ENCODE data around the gene DUSP2. TPM values are rescaled to one million over a fixed set of nuclear protein-coding genes. Genes with fewer than 3 reads are reported as not detected.

Gene DUSP2
- 1 to 10 TPM in 10 of 12 donors, not detected in 2; 2.0 to 8.9 (median 2.8) TPM for polyA plus RNA-seq (ENCODE audit: insufficient read length in 12 of 12)
- long read RNA-seq, donor 1, result 0 reads
- long read RNA-seq, donor 2, partial matches to known transcripts, result 0 of 4 reads
- long read RNA-seq, donor 2, other reads (novel, unspliced or antisense), result 0 of 4 reads
- long read RNA-seq, donor 3, partial matches to known transcripts, result 0 of 1 reads
- long read RNA-seq, donor 3, other reads (novel, unspliced or antisense), result 0 of 1 reads
- long read RNA-seq, donor 4, result 0 reads
- long read RNA-seq, donor 5, partial matches to known transcripts, result 0 of 3 reads
- long read RNA-seq, donor 5, other reads (novel, unspliced or antisense), result 0 of 3 reads
- long read RNA-seq, donor 6, partial matches to known transcripts, result 0 of 2 reads
- long read RNA-seq, donor 6, other reads (novel, unspliced or antisense), result 0 of 2 reads
- long read RNA-seq, donor 7, partial matches to known transcripts, result 0 of 2 reads
- long read RNA-seq, donor 7, other reads (novel, unspliced or antisense), result 0 of 2 reads
- long read RNA-seq, donor 8, partial matches to known transcripts, result 0 of 3 reads
- long read RNA-seq, donor 8, other reads (novel, unspliced or antisense), result 0 of 3 reads
- long read RNA-seq, donor 9, partial matches to known transcripts, result 0 of 2 reads
- long read RNA-seq, donor 9, other reads (novel, unspliced or antisense), result 0 of 2 reads
- long read RNA-seq, donor 10, partial matches to known transcripts, result 0 of 3 reads
- long read RNA-seq, donor 10, other reads (novel, unspliced or antisense), result 0 of 3 reads
- long read RNA-seq, donor 11, partial matches to known transcripts, result 0 of 2 reads
- long read RNA-seq, donor 11, other reads (novel, unspliced or antisense), result 0 of 2 reads

DNA sequence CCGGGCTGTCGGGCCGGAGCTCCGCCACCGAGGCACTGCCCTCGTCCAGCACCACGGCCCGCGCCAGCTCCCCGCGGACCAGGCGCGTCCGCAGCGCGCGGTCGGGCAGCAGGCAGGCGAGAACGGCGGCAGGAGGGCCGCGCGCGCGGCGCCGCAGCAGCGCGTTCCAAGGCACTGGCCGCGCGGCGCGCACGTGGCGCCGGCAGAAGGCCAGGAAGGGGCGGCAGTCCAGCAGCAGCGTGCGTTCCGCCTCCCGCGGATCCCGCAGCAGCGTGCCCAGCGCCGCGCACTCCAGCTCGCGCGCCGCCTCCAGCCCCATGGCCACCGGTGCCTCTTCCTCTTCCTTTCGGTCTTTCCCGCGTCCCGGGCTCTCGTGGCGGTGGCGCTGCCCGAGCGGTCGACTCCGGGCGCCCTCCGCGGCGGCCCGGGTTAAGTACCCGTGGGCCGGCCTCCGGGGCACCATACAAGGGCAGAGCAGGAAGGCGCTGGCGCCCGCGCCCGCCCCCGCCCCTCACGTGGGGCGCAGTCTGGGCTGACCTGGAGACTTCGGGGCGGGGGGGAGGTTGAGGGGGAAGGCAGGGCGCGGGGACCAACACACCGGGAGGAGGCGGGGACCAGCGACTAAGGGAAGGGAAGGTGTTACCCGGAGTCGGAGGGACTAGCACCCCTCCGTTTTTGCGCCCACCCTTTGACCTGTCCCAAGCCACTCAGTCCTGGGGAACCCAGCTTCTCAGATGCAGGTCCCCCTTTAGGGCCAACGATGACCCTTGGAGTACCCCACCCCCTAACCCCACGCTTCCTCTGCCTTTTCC lies at the start of gene DUSP2:
DUSP2 (minus strand) TSS at position 405 of the 812 bp plus-strand sequence; CDS start at position 319, 86 bp downstream.
- DNase-seq, result peak; percentile 65

DNA sequence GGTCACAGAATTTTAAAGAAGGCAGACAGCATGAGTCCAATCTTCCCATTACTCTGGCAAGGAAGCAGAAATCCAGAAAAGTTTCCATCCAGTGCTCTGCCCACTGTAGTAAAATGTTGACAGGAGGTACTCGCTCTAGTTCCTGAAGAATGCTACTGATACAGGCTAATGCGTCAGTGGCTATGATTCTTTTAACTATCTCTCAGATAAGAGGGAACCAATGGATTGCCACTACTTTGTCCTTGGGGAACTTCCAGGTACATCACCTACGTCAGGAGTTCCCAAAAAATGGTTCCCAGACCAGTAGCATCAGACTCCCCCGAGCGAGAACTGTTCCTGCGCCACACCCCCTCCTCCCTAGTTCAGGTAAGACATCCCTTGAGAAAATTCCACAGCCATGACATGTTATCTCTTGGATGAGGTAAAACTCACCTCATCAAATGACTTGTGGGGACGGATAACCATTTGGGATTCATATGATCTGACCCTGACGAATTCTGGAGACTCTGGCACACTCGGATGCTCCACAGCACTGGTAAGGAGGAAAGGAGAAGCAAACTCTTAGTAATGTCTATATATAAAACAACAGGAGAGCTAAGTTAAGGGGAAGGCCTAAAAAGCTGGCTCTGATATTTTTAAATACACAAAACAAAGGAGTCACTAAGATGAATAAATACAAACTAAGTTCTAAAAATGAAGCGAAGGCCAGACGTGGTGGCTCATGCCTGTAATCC lies 46.9 kb upstream of the DUSP2 start:
- DNase-seq, result no peak

GRCh38 chr2:96188821-96189526 lies 43.7 kb upstream of the DUSP2 start:
- DNase-seq, result no peak

- no peak for DNase-seq
Observed at GRCh38 chr2:96186562-96186961, 41.3 kb upstream of the DUSP2 start.

GRCh38 chr2:96185516-96185915 lies 40.3 kb upstream of the DUSP2 start:
- no peak for DNase-seq

DNA sequence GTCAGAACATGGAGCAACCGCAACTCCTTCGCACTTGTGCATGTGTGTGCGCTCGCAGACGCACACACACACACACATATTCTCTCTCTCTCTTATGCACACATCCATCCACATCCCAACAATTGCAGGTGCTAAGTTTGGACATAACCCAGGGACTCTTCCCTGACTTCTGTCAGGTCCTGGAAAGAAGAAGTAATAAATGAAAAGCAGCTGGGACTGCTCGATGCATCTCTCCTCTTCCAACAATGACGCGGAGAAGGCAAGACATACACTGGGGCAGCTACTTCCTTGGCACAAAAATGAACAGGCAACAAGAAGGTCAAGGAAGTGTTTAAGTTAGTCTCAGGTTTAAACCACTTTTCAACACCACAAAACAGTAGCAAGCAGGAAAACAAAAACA lies 39.7 kb upstream of the DUSP2 start:
- DNase-seq, result no peak

- DNase-seq, result no peak
Observed at GRCh38 chr2:96184188-96184587, 38.9 kb upstream of the DUSP2 start.

DNA sequence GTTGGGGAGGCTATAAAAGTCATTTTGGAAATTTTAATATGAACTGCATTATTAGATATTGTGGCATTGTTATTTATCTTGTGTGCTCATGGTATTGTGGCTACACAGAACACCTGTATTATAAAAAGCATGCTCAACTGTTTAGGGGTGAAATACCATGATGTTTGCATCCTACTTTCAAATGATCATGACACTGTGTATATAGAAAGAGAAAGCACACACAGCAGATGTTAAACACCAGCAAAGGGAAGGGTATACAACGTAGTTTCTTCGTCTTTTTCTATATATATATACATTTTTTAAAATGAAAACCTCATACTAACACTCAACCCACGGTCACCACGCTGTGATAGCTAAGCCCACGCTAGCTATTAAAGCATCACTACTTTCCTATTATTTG lies 36.3 kb upstream of the DUSP2 start:
- DNase-seq, result no peak

- no peak for DNase-seq
Observed at GRCh38 chr2:96180521-96180920, 35.3 kb upstream of the DUSP2 start.

DNA sequence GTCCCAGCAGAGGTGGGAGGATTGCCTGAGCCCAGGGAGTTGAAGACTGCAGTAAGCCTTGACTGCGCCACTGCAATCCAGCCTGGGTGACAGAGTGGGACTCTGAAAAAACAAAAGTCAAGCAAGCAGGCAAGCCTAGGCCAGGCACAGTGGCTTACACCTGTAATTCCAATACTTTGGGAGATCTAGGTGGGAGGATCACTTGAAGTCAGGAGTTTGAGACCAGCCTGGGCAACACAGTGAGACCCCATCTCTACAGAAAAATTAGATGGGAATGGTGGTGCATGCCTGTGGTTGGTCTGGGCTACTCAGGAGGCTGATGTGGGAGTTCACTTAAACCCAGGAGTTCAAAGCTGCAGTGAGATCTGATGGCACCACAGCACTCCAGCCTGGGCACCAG lies 34.8 kb upstream of the DUSP2 start:
- DNase-seq, result no peak

DNA sequence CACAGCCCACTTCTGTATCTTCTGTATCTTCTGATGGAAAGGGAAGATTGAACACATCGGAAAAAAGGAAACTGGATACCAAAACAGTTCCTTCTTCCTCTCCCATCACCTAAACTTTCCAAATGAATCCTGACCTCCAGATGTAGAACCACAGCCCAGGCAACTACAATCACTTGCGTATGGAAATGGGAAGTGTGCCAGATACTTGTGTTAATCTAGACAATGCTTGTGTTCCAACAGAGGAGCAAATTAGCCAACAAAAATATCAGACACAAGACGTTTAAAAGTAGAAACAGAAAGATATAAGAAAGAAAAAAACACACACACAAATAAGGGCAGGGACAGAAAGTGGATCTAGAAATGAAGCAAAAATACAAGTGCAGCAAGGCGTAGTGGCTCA lies 31.4 kb upstream of the DUSP2 start:
- no peak for DNase-seq

- no peak for DNase-seq
Observed at GRCh38 chr2:96175951-96176350, 30.7 kb upstream of the DUSP2 start.

DNA sequence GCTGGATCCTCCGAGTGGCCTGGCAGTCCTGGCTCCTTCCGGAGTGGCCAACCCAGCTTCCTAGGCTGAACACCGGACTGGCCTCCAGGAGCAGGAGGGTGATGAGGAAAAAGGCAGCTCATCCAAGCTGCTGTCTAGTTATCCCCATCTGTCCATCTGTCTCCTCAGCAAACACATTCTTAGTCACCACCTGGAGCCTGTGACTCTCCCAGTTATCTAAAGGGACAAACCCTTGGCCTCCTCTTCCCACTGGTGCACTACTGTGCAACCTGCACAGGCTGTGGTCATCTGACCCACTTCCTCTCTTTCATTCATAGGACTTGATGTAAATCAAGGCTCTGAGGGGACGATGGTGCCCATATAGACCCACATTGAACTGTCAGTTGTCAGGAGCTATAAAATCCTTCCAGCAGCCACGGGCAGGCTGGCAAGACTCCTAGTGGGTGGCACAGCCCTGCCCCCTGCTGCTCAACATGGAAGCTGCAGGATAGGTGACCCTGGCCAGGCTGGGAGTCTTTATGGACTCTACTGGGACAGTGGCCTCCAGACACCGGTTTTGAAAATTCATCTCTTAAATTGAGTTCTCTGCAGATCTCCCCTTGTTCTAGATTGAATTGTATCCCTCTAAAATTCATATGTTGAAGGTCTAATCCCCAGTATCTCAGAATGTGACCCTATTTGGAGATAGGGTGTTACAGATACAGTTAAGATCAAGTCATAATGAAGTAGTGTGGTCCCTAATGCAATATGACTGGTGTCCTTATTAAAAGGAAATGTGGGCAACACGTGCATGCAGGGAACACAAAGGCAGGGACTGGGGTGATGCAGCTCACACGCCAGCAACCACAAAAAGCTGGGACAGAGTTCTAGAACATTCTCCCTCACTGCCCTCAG lies 29.3 kb upstream of the DUSP2 start:
- DNase-seq, result peak; percentile 38

DNA sequence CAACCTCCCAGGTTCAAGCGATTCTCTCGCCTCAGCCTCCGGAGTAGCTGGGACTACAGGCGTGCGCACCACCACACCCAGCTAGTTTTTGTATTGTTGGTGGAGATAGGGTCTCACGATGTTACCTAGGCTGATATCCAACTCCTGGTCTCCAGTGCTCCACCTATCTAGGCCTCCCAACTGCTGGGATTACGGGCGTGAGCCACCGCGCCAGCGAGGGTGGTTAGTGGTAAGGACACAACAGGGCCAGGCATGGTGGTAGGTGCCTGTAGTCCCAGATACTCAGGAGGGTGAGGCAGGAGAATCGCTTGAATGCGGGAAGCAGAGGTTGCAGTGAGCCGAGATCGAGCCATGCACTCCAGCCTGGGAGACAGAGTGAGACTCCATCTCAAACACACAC lies 26.6 kb upstream of the DUSP2 start:
- DNase-seq, result no peak

DNA sequence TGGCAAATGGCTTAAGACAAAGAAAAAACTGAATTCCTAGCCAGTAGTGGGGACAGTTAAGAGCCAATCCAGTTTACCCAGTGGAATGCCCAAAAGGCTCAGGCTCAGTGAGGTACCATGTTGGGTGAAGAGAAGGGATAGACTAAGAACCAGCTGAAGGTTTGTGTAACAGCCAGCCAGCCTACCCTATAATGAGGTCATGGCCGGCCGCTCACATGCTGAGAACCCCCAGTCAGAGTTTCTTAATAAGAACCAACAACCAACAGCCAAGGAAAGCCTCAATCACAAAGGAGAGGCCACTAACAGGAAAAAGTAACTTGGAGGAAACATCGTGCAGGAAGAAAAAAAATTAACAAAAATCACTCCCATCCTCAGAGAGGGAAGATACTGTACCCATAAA lies 25.4 kb upstream of the DUSP2 start:
- no peak for DNase-seq

DNA sequence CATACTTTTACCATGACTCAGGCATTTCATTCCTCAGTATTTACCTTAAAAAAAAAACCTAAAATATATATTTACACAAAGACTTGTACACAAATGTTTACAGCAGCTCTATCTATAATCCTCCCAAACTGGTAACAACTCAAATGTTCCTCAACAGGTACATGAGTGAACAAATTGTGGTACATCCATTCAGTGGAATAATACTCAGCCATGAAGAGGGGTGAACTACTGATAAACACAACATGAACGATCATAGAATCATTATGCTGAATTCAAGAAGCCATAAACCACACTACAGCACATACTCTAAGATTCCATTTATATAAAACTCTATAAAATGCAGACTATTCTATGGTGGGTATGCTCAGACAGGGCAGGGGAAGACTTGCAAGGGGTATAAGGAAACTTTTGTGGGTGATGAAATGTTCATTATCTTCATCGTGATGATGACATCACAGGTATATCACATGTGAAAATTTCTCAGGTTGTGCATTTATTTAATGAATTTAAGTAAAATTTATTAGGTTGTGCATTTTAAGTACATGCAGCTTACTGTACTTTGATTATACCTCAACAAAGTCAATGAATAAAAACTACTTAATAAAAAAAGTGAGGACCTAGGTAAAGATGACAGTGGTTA lies 24.7 kb upstream of the DUSP2 start:
- no peak for DNase-seq

- DNase-seq, result no peak
Observed at GRCh38 chr2:96167407-96168013, 22.3 kb upstream of the DUSP2 start.

GRCh38 chr2:96164459-96165184 lies 19.4 kb upstream of the DUSP2 start:
- no peak for DNase-seq

All from muscle of arm (tissue), 14 donors.